Neutrophil (primary cell): Measurements from ENCODE around the gene DGKE.

Experiments used
- H3K27ac ChIP-seq: fragments of 200-600 bp; sonication (generic); 2 replicates; pipeline ENCODE4 v1.5.1; 2016; ENCODE audit warnings: mild to moderate bottlenecking, moderate library complexity
- H3K27me3 ChIP-seq: fragments of 200-600 bp; sonication (generic); 2 replicates; pipeline ENCODE4 v1.6.0; 2016; ENCODE audit warnings: mild to moderate bottlenecking
- H3K36me3 ChIP-seq: fragments of 200-600 bp; sonication (generic); 2 replicates; pipeline ENCODE4 v1.5.1; 2017
- H3K4me1 ChIP-seq, 2 experiments: fragments of 200-600 bp in 1 of 2; sonication (generic) in 1 of 2; 1 replicate in 1 of 2; 2 replicates in 1 of 2; pipeline versions ENCODE4 v1.5.1 to v1.6.1; 2013 to 2016; ENCODE audit warnings: low read depth in 1 of 2, low read length in 1 of 2, mild to moderate bottlenecking in 1 of 2, moderate library complexity in 1 of 2; ENCODE audit not compliant: control insufficient read depth in 1 of 2, insufficient read depth in 1 of 2
- H3K4me3 ChIP-seq, 2 experiments: fragments of 200-600 bp in 1 of 2; sonication (generic) in 1 of 2; 1 replicate in 1 of 2; 2 replicates in 1 of 2; pipeline ENCODE4 v1.5.1; 2013 to 2016; ENCODE audit warnings: low read depth in 1 of 2, low read length in 1 of 2, mild to moderate bottlenecking in 1 of 2, moderate library complexity in 1 of 2
- H3K9me3 ChIP-seq: fragments of 200-600 bp; sonication (generic); 2 replicates; pipeline ENCODE4 v1.5.1; 2016
- CTCF ChIP-seq: fragments of 200-600 bp; sonication (generic); IDR thresholded peaks from 2 replicates; pipeline ENCODE4 v1.5.1; 2016; ENCODE audit warnings: antibody characterized with exemption

Gene DGKE

GRCh38 chr17:56820207-56820606 lies 13.7 kb upstream of the DGKE start:
- H3K4me3 ChIP-seq: no peak overlapping the region
- H3K9me3 ChIP-seq: no peaks in the 10 kb centered on the region
- H3K4me1 ChIP-seq: peaks cover 0 to 6% of the 10 kb centered on the region in 2 experiments
- no peak for TF ChIP-seq CTCF
- H3K27me3 ChIP-seq: peaks cover 10% of the 10 kb centered on the region
- H3K36me3 ChIP-seq: no peaks in the 10 kb centered on the region
- no peak overlapping the region for H3K27ac ChIP-seq

GRCh38 chr17:56821847-56822534 lies 12.0 kb upstream of the DGKE start:
- TF ChIP-seq CTCF: no peak
- no peaks in the 10 kb centered on the region for H3K9me3 ChIP-seq
- H3K27me3 ChIP-seq: peaks cover 6% of the 10 kb centered on the region
- H3K27ac ChIP-seq: no peak overlapping the region
- no peak overlapping the region for H3K4me3 ChIP-seq
- peaks cover 0 to 6% of the 10 kb centered on the region in 2 experiments for H3K4me1 ChIP-seq
- H3K36me3 ChIP-seq: no peaks in the 10 kb centered on the region

- Histone ChIP-seq H3K36me3 (no peaks in the 10 kb centered on the region), H3K27me3 (peaks cover 6% of the 10 kb centered on the region), H3K4me3 (no peak overlapping the region), H3K4me1 (peaks cover 0 to 6% of the 10 kb centered on the region in 2 experiments), H3K9me3 (no peaks in the 10 kb centered on the region), H3K27ac (no peak overlapping the region)
- TF ChIP-seq CTCF: no peak
These were observed 11.2 kb upstream of the DGKE start for GRCh38 chr17:56822725-56823124.

GRCh38 chr17:56823848-56824247 lies 10.1 kb upstream of the DGKE start:
- Histone ChIP-seq H3K9me3 (no peaks in the 10 kb centered on the region), H3K4me1 (peaks cover 0 to 6% of the 10 kb centered on the region in 2 experiments), H3K27ac (no peak overlapping the region), H3K36me3 (no peaks in the 10 kb centered on the region), H3K27me3 (peaks cover 6% of the 10 kb centered on the region), H3K4me3 (no peak overlapping the region)
- no peak for TF ChIP-seq CTCF

- Histone ChIP-seq H3K4me3 (no peak overlapping the region), H3K27me3 (no peaks in the 10 kb centered on the region), H3K27ac (no peak overlapping the region)
These were observed 9.4 kb upstream of the DGKE start for GRCh38 chr17:56824503-56824902.

More at GRCh38 chr17:56824503-56824902, 9.4 kb upstream of the DGKE start:
- TF ChIP-seq CTCF: no peak
- peaks cover 0 to 3% of the 10 kb centered on the region in 2 experiments for H3K4me1 ChIP-seq
- no peaks in the 10 kb centered on the region for H3K9me3 ChIP-seq
- no peaks in the 10 kb centered on the region for H3K36me3 ChIP-seq
